ENCODE measurements around the gene KRTAP20-3.

The KRTAP20-3 gene

DNA sequence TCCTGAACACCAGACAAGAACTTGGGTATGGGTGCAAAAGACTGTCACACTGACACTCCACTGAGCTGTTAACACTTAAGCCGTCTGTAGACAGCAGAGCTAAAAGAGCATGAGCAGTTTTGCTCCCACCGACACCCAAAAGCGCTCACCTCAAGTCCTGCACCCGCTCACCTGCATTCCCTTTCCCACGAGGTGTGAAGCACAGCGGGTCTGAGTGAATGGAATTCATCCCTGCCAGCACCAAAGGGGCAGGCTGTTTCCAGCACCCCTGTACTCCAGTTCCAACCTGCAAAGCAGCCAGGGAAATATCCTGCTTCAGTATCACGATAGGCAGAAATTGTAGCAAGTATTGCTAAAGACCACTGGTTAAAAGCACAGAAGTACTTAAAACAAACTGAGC is 47.2 kb downstream of the KRTAP20-3 start:
- no peak for DNase-seq

Measured in CD4-positive, alpha-beta T cell treated with Interleukin-17A for 1 hour (primary cell).